Measurements from ENCODE around the gene SNX17. TPM values are rescaled to one million over a fixed set of nuclear protein-coding genes. Genes with fewer than 3 reads are reported as not detected.

Gene SNX17
- total RNA-seq, 1 experiment from 2014 or later, result 72.8 TPM

- no peak for DNase-seq (ENCODE audit: low spot score)
Observed at GRCh38 chr2:27363933-27364332, 6.5 kb upstream of the SNX17 start.

DNA sequence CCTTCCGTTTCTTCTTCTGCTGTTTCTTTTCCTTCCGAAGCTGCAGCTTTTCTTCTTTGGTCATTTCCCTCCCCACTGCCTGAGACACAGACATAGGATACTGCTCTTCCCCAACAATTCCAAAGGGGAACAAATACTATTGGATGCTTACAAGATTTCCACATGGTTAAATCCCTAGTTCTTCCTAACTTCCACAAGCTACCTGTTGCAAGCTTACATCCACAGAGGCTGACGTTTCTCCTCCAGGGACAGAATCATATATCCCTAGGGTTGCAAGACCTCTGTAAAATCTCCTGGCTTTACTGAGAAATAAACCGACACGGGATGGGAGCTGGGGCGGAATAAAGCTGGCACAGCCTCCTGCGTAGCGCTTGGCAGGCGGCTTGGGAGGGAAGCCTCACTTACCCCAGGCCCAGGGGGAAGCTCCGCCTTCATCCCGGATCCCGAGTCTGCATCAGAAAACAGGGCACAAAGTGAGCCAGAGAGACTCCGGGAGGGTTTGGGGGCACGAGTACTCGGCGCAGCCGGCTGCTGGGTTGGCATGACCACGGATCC lies 868 bp upstream of the SNX17 start:
- no peak for DNase-seq (ENCODE audit: low spot score)

GRCh38 chr2:27370816-27371620 lies 602 bp downstream of the SNX17 start:
- DNase-seq (ENCODE audit: low spot score), result peak; percentile 56

DNA sequence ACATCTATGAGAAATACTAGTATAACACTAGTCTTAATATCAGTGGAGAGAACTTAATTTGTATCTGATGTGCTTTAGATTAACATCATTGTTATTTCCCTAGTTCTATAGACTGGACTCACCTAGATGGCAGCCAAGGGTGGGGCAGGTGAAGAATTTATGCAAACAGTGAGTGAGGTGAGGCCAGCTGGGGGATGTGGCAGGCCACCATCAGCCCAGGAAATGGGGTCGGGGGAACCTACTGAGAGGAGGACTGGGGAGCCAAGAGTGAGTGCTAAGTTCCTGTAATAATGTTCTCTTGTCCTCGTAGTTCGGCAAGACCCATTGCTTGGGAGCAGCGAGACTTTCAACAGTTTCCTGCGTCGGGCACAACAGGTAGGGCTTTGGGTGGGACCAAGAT lies 2.5 kb downstream of the SNX17 start:
- DNase-seq (ENCODE audit: low spot score), result no peak

DNA sequence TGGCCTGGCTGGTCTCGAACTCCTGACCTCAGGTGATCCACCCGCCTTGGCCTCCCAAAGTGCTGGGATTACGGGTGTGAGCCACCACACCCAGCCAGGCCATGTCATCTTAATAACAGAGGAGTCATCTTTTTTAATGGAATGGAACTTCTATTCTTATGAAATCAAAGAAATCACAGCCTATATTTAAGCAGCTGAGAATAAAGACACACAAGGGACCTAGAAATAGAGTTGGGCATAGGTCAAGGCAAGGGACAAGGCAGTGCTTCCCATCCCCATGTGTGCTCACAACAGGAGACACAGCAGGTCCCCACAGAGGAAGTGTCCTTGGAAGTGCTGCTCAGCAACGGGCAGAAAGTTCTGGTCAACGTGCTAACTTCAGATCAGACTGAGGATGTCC lies 3.2 kb downstream of the SNX17 start:
- no peak for DNase-seq (ENCODE audit: low spot score)

GRCh38 chr2:27375513-27376099 lies 5.2 kb downstream of the SNX17 start:
- DNase-seq (ENCODE audit: low spot score), result no peak

GRCh38 chr2:27376151-27376865 lies 5.9 kb downstream of the SNX17 start:
- no peak for DNase-seq (ENCODE audit: low spot score)

DNA sequence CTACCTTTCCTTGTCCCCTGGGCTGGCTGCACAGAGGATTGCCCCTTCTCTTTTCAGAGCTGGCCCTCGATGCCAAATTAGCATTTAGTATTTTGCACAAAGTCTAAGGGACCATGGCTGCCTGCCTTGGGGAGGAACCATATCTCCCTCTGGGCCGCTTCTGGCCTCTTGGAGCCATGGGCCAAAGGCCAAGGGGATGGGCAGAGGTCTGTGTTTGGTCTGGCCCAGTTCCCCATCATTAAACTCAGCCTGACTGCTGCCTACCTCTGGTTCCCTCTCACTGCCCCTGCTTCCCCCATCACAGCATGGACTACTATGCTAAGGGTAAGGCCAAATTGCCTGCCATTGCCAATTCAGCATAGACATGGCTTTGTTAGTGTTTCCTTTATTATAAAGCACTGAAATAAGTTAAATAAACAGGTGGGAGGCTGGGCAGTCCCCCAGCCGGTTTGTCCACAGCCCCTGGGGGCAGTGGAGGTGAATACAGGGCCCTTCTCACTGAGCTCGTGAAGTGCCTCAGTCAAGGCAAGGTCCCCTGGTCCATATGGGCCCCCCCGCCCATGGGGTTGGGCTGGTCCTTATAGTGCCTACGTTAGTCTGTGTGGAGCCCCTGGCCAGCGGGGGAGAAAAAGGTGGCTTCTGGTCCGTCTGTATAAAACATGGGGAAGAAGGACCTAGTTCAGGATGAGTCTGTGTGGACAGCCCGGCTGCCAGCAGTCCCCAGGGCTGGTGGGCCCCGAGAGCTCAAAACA lies 6.6 kb downstream of the SNX17 start:
- no peak for DNase-seq (ENCODE audit: low spot score)

GRCh38 chr2:27377618-27378095 lies 7.2 kb downstream of the SNX17 start:
- no peak for DNase-seq (ENCODE audit: low spot score)

- DNase-seq (ENCODE audit: low spot score), result peak; percentile 31
Observed at GRCh38 chr2:27378096-27378808, 7.8 kb downstream of the SNX17 start.

- no peak for DNase-seq (ENCODE audit: low spot score)
Observed at GRCh38 chr2:27378809-27379290, 8.4 kb downstream of the SNX17 start.

DNA sequence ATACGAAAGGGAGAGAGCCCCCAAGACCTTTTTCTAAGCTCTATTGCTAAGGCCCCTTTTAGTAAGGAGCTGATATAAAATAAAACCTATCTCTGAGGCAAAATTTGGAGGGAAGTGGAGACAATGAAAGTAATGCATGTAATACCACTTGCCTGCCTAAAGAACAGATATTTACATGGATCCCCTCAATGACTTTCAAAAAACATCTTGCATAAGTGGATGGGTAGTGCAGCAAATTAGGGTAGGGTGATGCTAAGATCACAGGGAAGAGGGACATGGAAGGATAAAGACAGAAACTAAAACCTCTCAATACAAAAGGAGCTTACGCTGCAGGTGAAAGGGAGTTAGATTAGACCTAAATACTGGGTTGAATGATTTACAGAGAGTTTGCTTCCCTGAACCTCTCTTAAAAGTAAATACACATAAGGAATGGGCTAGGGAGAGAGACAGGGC lies 9.0 kb downstream of the SNX17 start:
- no peak for DNase-seq (ENCODE audit: low spot score)

DNA sequence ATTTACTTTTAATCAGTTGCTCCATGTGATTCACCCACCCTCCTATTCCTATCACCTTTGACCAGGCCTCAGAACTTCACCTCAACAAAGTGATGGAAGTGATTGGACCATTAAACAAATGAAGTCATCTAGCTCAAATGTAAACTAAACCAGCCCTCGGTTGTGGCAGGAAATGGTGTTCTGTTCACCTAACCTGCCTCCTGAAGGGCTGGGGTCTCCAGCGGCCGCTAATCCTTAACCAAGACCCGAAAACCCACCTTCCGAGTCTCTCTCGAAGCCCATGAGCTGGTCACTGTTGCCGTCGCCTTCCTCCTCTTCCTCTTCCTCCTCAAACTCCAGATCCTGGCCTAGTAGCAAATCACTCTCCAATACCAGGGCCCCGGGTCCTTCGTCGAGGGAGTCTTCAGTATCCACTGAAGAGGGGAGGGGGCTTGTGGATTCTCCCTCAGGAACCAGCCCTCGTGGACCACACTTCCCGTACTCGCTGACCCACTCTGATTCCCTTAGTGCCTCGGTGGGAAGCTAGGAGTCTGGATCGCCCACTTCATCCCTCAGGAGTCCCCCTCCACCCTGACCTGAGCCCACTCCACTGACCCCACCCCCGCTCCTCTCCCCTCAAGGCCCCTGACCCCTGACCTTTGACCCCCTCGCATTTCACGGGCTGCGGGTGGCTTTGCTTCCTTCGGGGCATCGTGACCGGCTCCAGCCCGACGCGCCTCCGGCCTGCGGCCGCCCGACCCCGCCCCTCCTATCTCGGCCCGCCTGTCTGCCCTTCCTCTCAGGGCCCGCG lies 9.6 kb downstream of the SNX17 start:
- DNase-seq (ENCODE audit: low spot score), result peak; percentile 75

DNA sequence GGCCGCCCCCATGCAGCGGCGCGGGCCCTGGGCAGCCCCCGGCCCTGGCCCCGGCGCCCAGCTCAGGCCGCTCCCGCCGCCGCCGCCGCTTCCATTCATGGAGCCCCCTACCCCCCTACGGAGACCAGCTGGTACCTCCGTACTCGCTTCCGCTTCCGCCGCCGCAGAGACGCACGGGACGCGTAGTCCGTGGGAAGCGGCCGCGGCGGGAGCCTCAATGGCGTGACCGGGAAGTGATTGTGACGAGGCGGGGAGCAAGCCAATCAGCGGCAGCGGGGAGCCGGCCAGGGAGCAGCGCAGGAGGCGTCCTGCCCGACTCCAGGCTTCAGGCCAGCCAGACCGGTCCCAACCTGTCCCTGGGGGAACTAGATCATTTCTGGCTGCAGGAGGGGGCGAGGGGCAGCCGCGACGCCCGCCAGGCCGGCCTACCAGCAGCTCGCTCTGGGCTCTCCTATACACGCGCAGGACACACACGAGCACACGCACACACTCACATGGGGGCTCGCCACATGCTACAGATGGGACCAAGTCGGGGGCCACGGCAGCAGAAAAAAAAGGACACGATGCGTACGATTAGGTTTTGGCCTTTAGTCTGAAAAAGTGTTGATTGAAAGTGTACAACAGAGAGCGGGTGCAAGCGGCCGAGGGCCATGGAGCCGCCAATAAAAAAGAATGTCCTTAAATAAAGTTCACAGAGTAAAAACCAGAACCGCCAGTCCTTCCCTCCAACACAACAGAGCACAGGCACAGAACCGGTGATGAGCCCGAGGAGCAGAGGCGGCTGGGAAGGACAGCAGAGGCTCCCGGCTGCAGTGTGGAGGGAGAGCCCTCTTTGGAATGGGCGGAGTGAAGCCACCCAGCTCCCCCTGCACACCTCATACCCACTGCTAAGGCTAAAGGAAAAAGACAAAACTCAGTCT lies 10.5 kb downstream of the SNX17 start, which contains the start of gene ZNF513:
Gene ZNF513 (minus strand): TSS at position 109 of the 920 bp plus-strand sequence. CDS start 208 bp downstream, outside the sequence.
- DNase-seq (ENCODE audit: low spot score), result peak; percentile 93

GRCh38 chr2:27381577-27382181 lies 11.3 kb downstream of the SNX17 start:
- no peak for DNase-seq (ENCODE audit: low spot score)

DNA sequence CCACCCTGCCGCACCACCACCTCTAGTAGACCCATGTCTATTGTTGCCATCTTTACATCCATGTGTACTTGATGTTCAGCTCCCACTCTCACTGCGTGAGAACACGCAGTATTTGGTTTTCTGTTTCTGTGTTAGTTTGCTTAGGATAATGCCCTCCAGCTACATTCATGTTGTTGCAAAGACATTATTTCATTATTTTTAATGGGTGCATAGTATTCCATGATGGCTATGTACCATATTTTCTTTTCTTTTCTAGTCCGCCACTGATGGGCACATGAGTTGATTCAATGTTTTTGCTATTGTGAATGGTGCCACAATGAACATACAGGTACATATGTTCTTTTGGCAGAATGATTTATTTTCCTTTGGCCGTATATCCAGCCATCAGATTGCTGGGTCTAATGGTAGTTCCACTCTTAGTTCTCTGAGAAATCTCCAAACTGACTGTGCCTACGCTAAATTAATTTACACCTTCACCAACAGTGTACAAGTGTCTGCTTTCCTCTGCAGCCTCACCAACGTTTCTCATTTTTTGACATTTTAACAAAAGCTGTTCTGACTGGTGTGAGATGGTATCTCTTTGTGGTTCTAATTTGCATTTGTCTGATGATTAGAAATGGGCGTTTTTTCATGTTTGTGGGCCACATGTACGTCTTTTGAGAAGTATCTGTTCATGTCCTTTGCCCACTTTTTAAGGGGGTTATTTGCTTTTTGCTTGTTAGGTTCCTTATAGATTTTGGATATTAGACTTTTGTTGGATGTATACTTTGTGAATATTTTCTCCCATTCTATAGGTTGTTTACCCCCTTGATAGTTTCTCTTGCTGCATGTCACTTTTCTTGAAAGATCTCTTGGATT lies 20.6 kb downstream of the SNX17 start:
- no peak for DNase-seq (ENCODE audit: low spot score)

DNA sequence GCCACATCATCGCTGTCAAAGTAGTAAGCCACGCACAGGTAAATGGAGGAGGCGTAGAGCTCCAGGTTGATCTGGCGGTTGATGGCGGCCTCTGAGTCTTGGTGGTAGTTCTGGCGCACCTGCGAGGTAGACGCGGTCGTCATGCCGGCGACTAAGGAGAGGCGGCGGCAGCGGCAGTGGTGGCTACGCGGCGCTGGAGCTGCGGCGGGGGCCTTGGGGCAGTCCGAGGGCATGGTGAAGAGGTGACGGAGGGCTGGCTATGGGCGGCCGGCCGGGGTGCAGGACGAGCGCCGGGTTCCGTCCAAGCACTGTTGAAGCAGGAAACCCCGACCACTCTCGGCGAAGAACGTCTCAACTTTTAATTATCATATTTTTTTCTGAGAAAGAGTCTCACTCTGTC lies 22.8 kb downstream of the SNX17 start:
- no peak for DNase-seq (ENCODE audit: low spot score)
